GM19452 (cell line): Measurements from ENCODE around the gene PRKCH.

Source experiments
- ATAC-seq: cut with Tn5 transposase; IDR thresholded peaks from one replicate; pipeline ENCODE4 v1.9.1; 2021; ENCODE audit not compliant: unreplicated experiment

PRKCH gene

DNA sequence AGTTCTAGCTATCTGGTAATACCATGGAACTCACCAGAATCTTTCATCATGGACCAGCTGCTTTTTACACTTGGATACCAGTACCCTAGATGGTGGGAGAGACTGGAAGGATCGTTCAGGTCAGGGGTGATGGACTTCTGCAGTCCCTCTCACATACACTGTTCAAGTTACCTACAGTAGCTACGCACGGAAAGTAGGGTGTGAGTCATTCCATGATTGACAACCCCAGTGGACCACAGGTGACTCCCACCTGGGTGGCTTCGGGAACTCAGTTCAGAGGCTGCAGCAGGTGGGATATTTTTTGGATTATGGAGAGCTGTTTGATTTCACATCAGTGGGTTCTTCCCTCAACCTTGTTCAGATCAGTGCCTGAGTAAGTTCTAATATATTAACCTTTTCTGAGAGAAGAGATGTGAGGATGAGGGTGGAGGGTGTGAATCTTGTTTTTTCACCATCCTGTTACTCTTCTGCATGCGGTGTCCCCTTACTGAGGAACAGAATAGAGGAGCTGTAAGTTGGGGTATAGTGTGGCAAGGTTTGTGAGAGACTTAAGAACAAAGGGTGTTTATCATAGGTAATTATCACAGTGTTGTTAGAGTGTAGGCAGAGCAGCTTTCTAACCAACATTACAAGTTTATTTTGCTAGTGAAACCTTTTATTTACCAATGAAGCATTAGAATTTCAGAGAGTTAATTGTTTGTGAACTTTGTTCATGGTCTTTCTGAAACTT is 39.6 kb downstream of the PRKCH start:
- ATAC-seq = no peak

- no peak for ATAC-seq
These were observed 40.8 kb downstream of the PRKCH start for GRCh38 chr14:61362072-61362750.

DNA sequence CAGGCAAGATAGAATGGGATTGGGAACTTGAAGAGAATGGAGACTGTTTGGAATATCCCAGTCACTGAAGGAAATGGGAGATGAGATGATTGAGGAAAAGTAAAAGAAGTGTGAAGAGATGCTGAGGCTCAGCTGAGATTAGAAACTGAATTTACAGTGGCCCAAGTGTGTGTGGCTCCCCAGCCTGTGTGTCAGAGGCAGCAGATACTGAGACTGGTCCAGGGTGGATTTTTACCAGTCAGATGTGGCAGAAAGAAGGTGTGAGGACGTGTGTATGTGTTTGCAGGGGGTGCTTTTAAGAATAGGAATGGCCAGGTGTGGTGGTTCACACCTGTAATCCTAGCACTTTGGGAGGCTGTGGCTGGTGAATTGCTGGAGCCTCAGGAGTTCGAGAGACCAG is 42.9 kb downstream of the PRKCH start:
- ATAC-seq = no peak

DNA sequence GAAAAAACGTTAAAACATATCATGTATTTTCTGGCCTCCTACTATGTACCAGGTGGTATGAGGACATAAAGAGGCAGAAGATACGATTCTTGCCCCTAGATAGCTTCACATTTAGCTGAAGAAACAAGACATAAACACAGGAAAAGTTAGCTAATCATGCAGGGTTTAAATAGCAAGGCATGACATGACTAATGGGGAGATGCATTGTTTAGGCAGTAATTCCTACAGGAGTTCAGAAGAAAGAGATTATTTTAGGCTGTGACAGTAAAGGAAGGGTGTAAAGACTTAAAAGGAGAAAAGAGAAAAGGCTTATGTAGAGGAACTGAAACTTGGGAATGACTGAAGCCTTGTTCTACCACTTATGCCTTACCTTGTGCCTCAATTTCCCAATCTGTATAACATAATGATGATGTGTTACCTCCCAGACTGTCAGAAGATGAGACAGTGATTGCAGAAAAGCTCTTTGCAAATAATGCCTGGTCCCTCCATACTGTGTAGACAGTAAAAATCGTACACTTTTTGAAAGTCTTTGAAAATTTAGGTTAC is 44.4 kb downstream of the PRKCH start:
- ATAC-seq = no peak

GRCh38 chr14:61368114-61368710 is 46.8 kb downstream of the PRKCH start:
- no peak for ATAC-seq

DNA sequence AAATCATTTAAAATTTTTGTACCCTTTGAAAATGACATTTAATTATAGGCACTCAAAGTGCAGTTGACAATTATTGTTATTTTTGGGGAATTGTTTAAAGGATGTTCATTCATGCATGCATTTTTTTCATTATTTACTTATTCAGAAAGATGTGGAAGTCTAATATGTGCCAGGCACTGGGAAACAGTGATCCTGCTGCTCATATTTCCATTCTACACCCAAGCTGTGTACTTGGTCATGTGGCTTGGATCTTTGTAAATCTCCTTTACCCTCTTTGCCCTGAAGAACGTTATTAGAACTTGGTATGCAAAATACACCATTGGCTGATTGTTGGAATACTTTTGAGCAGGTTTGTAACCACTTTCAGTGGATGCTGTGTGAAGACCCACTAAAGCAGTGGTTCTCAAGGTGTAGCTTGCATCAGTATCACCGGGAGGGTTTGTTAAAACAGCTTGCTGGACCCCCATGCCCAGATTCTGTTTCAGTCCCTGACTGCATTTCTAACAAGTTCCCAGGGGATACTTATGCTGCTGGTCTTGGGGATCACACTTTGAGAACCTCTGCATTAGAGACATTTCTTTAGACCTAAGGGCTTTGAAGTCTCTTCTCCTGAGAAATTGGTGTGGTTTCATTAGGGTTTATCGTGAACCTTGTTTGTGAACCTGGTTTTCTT is 47.5 kb downstream of the PRKCH start:
- no peak for ATAC-seq

- ATAC-seq = no peak
These were observed 48.1 kb downstream of the PRKCH start for GRCh38 chr14:61369454-61369810.

DNA sequence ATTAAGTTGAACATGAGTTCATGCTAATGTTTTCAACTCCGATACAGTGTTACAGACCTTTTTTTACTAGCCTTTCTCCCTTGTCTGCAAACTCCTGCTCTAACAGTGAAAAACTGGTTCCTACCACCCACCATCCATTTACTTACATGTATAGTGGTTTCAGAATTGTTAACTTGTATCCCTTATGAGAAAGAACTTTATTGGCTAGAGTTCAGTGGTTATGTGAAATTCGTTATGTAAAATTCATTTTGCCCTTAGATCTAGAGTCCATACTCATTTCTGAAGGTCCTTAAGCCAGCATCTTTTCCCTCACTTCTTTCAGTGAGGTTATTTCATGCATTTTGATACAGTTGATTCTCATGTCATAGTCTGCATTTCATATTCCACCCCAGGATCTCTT is 51.0 kb downstream of the PRKCH start:
- no peak for ATAC-seq

DNA sequence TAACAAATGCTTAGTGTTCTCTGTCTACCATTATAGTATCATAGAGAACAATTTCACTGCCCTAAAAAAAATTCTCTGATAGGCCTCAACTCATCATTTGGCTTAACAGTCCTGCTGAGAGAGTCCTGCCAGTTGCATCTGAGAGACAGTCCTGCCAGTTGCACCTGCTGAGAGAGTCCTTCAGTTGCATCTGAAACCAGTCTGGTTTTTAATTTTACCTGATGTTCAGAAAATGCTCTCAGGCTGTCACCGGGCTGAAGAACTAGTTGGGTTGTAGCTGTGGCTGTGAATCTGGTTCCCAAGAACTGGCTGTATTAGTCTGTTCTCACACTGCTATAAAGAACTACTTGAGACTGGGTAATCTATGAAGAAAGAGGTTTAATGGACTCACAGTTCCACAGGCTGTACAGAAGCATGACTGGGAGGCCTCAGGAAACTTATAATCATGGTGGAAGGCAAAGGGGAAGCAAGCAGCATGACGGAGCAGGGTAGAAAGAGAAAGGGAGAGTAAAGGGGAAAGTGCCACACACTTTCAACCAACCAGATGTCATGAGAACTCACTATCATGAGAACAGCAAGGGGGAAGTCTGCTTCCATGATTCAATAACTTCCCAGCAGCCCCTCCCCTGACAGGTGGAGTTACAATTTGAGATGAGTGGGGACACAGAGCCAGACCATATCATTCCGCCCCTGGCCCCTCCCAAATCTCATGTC is 51.6 kb downstream of the PRKCH start:
- ATAC-seq = no peak

DNA sequence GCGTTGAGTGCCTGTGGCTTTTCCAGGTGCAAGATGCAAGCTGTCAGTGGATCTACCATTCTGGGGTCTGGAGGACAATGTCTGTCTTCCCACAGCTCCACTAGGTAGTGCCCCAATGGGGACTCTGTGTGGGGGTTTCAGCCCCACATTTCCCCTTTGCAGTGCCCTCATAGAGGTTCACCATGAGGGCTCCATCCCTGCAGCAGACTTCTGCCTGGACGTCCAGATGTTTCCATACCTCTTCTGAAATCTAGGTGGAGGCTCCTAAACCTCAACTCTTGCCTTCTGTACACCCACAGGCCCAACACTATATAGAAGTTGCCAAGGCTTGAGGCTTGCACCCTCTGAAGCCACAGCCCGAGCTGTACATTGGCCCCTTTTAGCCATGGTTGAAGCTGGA is 52.9 kb downstream of the PRKCH start:
- ATAC-seq = no peak

DNA sequence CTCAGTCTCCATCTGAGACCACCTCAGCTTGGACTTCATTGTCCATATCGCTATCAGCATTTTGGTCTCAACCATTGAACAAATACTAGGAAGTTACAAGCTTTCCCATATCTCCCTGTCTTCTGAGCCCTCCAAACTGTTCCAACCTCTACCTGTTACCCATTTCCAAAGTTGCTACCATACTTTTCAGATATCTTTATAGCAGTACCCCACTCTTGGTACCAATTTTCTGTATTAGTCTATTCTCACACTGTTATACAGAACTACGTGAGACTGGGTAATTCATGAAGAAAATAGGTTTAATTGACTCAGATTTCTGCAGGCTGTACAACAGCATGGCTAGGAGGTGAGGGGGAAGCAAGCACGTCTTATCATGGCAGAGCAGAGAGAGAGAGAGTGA is 53.8 kb downstream of the PRKCH start:
- no peak for ATAC-seq

DNA sequence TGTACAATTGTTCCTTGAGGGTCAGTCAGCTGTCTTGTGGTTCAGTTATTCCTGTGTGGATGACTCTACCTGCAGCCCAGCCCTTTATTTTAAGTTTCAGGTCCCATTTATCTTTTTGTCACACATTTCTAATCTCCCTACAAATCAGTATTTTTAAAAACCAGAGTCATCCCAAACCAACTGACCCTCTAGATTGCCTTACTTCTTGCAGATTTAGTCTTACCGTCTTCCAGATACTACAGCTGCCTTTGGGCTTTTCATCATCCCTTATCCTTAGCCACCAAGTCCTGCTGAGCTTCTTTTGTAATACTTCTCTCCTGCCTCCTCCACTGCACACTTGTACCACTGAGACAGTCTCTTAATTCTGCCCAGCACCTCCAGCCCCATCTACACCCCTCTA is 54.9 kb downstream of the PRKCH start:
- no peak for ATAC-seq

DNA sequence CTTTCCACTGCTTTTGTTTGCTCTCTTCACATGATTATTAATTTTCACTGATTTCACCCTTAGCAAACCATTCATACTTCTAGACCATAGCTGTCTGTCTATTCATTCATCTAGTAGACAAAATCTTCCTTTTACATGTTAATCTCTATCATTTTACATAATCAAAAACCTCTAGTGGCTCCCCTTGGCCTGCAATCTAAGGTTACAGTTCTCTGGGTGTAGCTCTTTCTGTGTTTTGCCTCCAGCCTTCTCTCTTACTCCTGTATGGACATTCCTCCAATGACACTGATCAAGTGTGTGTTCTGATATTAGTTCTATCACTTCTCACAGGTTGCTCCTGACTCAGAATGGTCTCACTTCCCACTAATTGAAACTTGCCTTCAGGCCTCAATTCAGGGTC is 56.4 kb downstream of the PRKCH start:
- ATAC-seq = no peak

DNA sequence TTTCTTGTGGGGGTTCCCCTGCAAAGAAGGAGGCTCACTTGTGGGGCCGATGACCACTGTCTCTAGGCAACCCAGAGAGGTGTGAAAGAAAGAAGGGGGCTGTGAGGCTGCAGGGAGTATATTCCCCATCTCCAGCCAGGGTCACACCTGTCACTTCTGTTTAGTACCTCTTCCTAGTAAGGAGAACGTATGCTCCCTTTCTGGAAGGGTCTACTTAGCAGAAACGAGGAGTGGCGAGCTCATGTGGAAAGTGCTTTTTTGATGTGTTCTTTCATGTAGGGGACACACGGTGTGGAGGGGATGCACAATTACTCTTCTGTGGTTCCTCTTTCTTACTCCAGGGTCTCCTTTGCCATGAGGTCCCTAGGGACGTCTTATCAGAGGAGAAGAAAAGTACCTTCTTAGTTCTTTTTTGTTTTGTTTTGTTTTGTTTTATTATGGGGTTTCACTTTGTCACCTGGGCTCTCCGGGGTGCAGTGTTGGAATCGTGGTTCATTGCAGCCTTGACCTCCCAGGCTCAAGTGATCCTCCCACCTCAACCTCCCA is 58.3 kb downstream of the PRKCH start:
- ATAC-seq = no peak

GRCh38 chr14:61380984-61381383 is 59.6 kb downstream of the PRKCH start:
- no peak for ATAC-seq

DNA sequence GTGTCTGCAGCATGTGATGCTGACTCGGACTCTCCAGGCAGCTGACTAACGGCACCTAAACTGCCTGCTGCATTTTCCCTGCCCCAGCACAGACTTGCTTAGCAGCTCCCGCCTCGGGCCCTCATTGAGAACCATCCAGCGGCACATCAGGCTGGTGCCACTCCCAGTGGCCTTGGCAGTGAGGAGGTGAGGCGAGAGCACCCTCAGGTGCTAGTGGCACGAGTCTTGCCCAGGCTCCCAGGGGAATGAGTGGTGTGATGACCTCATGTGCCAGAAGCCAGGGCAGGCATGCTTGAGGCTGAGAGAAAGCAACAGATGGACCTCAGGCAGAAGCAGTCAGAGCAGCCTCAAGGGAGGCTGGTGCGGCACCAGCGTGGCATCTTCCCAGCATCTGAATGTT is 60.2 kb downstream of the PRKCH start:
- ATAC-seq = no peak

GRCh38 chr14:61382842-61383241 is 61.5 kb downstream of the PRKCH start:
- ATAC-seq = no peak

- no peak for ATAC-seq
These were observed 63.8 kb downstream of the PRKCH start for GRCh38 chr14:61385002-61385685.

GRCh38 chr14:61386173-61386772 is 64.9 kb downstream of the PRKCH start:
- ATAC-seq = no peak

GRCh38 chr14:61387076-61387475 is 65.7 kb downstream of the PRKCH start:
- no peak for ATAC-seq
